ENCODE data around the gene MERTK.

Gene MERTK

GRCh38 chr2:112075490-112076260 lies 177.3 kb downstream of the MERTK start:
- TF ChIP-seq, protein P1, sequence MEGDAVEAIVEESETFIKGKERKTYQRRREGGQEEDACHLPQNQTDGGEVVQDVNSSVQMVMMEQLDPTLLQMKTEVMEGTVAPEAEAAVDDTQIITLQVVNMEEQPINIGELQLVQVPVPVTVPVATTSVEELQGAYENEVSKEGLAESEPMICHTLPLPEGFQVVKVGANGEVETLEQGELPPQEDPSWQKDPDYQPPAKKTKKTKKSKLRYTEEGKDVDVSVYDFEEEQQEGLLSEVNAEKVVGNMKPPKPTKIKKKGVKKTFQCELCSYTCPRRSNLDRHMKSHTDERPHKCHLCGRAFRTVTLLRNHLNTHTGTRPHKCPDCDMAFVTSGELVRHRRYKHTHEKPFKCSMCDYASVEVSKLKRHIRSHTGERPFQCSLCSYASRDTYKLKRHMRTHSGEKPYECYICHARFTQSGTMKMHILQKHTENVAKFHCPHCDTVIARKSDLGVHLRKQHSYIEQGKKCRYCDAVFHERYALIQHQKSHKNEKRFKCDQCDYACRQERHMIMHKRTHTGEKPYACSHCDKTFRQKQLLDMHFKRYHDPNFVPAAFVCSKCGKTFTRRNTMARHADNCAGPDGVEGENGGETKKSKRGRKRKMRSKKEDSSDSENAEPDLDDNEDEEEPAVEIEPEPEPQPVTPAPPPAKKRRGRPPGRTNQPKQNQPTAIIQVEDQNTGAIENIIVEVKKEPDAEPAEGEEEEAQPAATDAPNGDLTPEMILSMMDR (IDR thresholded peaks at IDR 0.05; ENCODE audit: extremely low read depth, insufficient read depth, missing control alignments), result no peak
- DNase-seq (ENCODE audit: low spot score), result no peak
- in situ Hi-C loops (cut with MboI; ENCODE audit: low pct_unique_long_range_greater_than_20kb, low sequenced_read_pairs, unreplicated experiment), result no loop called here

DNA sequence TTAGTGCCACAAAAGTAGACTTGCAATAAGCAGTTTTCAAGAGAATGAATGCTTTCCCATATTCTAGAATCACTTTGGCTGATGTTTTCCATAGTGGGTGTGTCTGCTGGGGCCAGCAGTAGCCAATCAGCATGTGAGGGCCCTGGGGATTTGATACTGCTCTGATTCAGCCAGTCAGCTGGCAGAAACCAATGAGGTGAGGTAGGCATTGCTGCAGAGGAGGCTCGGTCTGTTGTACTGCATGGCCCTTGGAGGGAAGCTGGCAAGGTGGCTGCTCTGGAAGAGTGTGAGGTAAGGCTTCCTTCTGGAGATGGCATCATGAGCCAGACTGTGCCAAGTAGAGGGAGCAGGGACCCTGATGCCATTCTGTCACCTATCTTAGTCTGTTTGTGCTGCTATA lies 179.4 kb downstream of the MERTK start:
- TF ChIP-seq, protein P1 (IDR thresholded peaks at IDR 0.05; ENCODE audit: extremely low read depth, insufficient read depth, missing control alignments), result no peak
- in situ Hi-C loops (cut with MboI; ENCODE audit: low pct_unique_long_range_greater_than_20kb, low sequenced_read_pairs, unreplicated experiment), result no loop called here
- DNase-seq (ENCODE audit: low spot score), result no peak
